ENCODE measurements around the gene CHIA. TPM values are rescaled to one million over a fixed set of nuclear protein-coding genes. Genes with fewer than 3 reads are reported as not detected.

Gene CHIA
- total and polyA plus RNA-seq, 2 donors (not counting 3 experiments of a cell fraction or from before 2014, with no cell fraction given): not detected

GRCh38 chr1:111279144-111279543 is 11.5 kb upstream of the CHIA start:
- no peak for TF ChIP-seq MAX (IDR thresholded peaks at IDR 0.05; ENCODE audit: insufficient read depth, insufficient read length)
- no peak for TF ChIP-seq POLR2A (IDR thresholded peaks at IDR 0.05; ENCODE audit: low read depth, low read length)
- TF ChIP-seq FOS (IDR thresholded peaks at IDR 0.05; ENCODE audit: borderline replicate concordance, insufficient read depth, low read length): no peak
- no peak for TF ChIP-seq EZH2 (IDR thresholded peaks at IDR 0.05; ENCODE audit: borderline replicate concordance, low read depth, low read length, severe bottlenecking)
- no peak for TF ChIP-seq MYC (IDR thresholded peaks at IDR 0.05; ENCODE audit: low read depth, low read length)
- TF ChIP-seq JUN (IDR thresholded peaks at IDR 0.05; ENCODE audit: borderline replicate concordance, insufficient read depth, insufficient read length, low read depth): no peak
- TF ChIP-seq POLR2AphosphoS5 (IDR thresholded peaks at IDR 0.05; ENCODE audit: insufficient read depth, low read depth, low read length): no peak
- no peak for TF ChIP-seq CTCF (IDR thresholded peaks at IDR 0.05; ENCODE audit: extremely low read depth in 1 of 2, insufficient read depth in 1 of 2, low read depth in 1 of 2, low read length in 2 of 2)
- no peak for TF ChIP-seq GATA2 (IDR thresholded peaks at IDR 0.05; ENCODE audit: insufficient read depth, insufficient read length, low read depth, low read length)
- H3K9me3 ChIP-seq (replicated peaks; ENCODE audit: control insufficient read depth, insufficient read depth, low read length): no peaks in the 10 kb centered on the region
- dilution Hi-C loops (cut with MboI; ENCODE audit: extremely low pct_ligation_motif_present, low sequenced_read_pairs) (no loop called here), intact Hi-C loops (cut with micrococcal nuclease) (no loop called here)
- ChIA-PET POLR2A (no interaction called here), CTCF (no interaction called here)
- H3K9ac ChIP-seq (replicated peaks; ENCODE audit: extremely low read depth, insufficient read depth, low read length): no peak overlapping the region
- no peaks in the 10 kb centered on the region for H3K79me2 ChIP-seq (ENCODE audit: control insufficient read depth, insufficient read depth, low read length)
- H3K27ac ChIP-seq (ENCODE audit: insufficient read depth, low read depth, low read length): no peak overlapping the region
- no peak overlapping the region for H3K4me3 ChIP-seq (replicated peaks in 1 of 3; ENCODE audit: insufficient read depth in 1 of 3, low read depth in 1 of 3, low read length in 3 of 3)
- no peak for FAIRE-seq
- no peak for DNase-seq (ENCODE audit: low read depth, low spot score)
- no peaks in the 10 kb centered on the region for H3K9me1 ChIP-seq (replicated peaks; ENCODE audit: control insufficient read depth, extremely low read depth, insufficient read depth, low read length)
- H4K20me1 ChIP-seq (replicated peaks; ENCODE audit: control insufficient read depth, extremely low read depth, insufficient read depth, low read length): no peaks in the 10 kb centered on the region
- BruUV-seq (replicated peaks): no TSS peak
- H2AFZ ChIP-seq (ENCODE audit: low read depth, low read length): no peak overlapping the region
- H3K4me1 ChIP-seq (ENCODE audit: control insufficient read depth, extremely low read depth, insufficient read depth, low read length): no peaks in the 10 kb centered on the region
- H3K36me3 ChIP-seq (ENCODE audit: control insufficient read depth in 2 of 2, extremely low read depth in 1 of 2, insufficient read depth in 2 of 2, low read length in 2 of 2): no peaks in the 10 kb centered on the region
- H3K4me2 ChIP-seq (ENCODE audit: insufficient read depth, low read length): no peak overlapping the region
- no peaks in the 10 kb centered on the region for H3K27me3 ChIP-seq (ENCODE audit: control insufficient read depth in 2 of 2, insufficient read depth in 2 of 2, low read length in 2 of 2)
